A549 treated with AZD9567 at 1 μM for 4 hours (cell line): ENCODE data around the gene SNORC. TPM values are rescaled to one million over a fixed set of nuclear protein-coding genes. Genes with fewer than 3 reads are reported as not detected.

Experiments
- total RNA-seq: library from RNA; stranded (reverse); fragments of 200-300 nt; extraction: Qiagen RNA extraction; gene quantifications from 5 replicates; pipeline ENCODE4 v1.2.3, GENCODE V29; 2022; ENCODE audit not compliant: insufficient read depth

Gene SNORC
- 3.7 to 12.2 TPM (median 7.8 TPM) in 5 replicates for total RNA-seq

DNA sequence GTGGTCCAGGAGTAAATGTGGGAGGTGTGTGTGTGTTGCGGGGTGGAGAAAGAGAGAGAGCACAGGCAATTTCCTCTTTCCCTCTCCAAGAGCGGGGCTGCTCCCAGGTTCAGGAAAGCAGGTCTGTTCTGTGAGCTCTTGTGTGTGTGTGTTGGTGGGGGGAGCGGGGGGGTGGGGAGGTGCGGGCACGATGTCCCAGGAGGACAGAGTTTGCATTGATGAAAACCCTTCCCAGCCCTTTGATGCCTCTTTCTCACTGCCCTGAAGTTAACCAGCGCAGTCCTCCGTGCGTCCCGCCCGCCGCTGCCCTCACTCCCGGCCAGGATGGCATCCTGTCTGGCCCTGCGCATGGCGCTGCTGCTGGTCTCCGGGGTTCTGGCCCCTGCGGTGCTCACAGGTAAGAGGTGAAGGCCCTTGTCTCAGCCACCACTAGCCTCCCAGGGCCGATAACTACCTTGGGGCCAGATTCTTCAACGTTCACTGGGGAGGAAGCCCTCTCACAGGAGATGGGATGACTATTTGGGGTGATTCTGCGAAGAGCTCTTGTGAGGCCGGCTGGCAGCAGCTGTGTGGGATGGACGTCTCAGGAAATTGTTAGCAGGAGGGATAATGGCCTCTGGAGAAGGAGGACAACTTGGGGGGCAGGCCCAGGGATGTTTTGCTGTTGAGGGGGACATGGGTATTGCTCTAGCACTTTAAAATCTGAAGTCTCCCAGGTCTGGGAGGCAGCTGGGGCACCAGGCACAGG lies at the start of gene SNORC:
SNORC (plus strand) TSS at position 247 of the 748 bp plus-strand sequence; CDS start at position 325, 78 bp downstream.

Other genes starting within 250 kb of the SNORC start
- 3.0 to 3.8 TPM (median 3.2 TPM) in 5 replicates for gene EFHD1, start 236.7 kb upstream of the SNORC start, total RNA-seq
- gene GIGYF2, start 172.9 kb upstream of the SNORC start, total RNA-seq = 24.8 to 40.4 TPM (median 28.3 TPM) in 5 replicates
- gene KCNJ13, start 93.7 kb upstream of the SNORC start, total RNA-seq = not detected in 5 replicates
- 12.1 to 33.1 TPM (median 14.8 TPM) in 5 replicates for gene NGEF, start 143.0 kb downstream of the SNORC start, total RNA-seq
- gene NEU2, start 162.4 kb downstream of the SNORC start, total RNA-seq = not detected in 5 replicates
- 0.33 to 0.41 TPM (median 0.36 TPM) in 4 of 5 replicates, not detected in the other for gene INPP5D, start 190.1 kb downstream of the SNORC start, total RNA-seq